ENCODE measurements around the gene RPTOR.
"Not testable (repeated sequence)": the region's sequence is repeated elsewhere in the genome, so short reads cannot be mapped to it uniquely, and the experiment has no call there.

RPTOR gene

GRCh38 chr17:80537386-80537785 is 7.3 kb upstream of the RPTOR start:
- in situ Hi-C loops (cut with HindIII; ENCODE audit: low pct_ligation_motif_present, low pct_unique_long_range_greater_than_20kb, low sequenced_read_pairs); DNase-seq: not testable (repeated sequence)

DNA sequence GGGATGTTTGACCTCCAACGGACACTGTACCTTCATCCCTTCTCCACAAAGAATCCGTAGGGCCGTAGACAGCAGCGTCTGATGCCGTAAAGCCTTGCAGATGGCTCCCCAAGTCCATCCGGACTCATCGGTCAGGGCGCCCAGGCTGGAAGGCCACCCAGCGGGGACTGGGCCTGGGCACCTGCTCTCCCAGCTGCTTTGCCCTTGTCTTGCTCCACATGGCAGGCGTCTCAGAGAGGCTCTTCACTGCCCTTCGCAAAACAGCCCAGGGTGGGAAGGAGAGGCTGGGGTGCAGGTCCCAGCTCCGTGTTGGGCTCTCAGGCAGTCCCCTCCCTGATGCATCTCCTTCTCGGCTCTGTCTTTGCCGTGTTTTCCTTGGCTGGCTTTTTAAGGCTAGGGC is 6.2 kb upstream of the RPTOR start:
- in situ Hi-C loops (cut with HindIII; ENCODE audit: low pct_ligation_motif_present, low pct_unique_long_range_greater_than_20kb, low sequenced_read_pairs), result no loop called here

GRCh38 chr17:80539022-80539641 is 5.5 kb upstream of the RPTOR start:
- in situ Hi-C loops (cut with HindIII; ENCODE audit: low pct_ligation_motif_present, low pct_unique_long_range_greater_than_20kb, low sequenced_read_pairs), result no loop called here
- no peak for DNase-seq

More for the DNA sequence above, 6.2 kb upstream of the RPTOR start:
- DNase-seq, result no peak

- no peak for DNase-seq
- in situ Hi-C loops (cut with HindIII; ENCODE audit: low pct_ligation_motif_present, low pct_unique_long_range_greater_than_20kb, low sequenced_read_pairs), result no loop called here
Measured at GRCh38 chr17:80545499-80545826, 825 bp downstream of the RPTOR start.

GRCh38 chr17:80546267-80546666 is 1.6 kb downstream of the RPTOR start:
- DNase-seq, result no peak
- in situ Hi-C loops (cut with HindIII; ENCODE audit: low pct_ligation_motif_present, low pct_unique_long_range_greater_than_20kb, low sequenced_read_pairs), result no loop called here

- DNase-seq, result no peak
- in situ Hi-C loops (cut with HindIII; ENCODE audit: low pct_ligation_motif_present, low pct_unique_long_range_greater_than_20kb, low sequenced_read_pairs), result no loop called here
Measured at GRCh38 chr17:80552523-80552922, 7.9 kb downstream of the RPTOR start.

DNA sequence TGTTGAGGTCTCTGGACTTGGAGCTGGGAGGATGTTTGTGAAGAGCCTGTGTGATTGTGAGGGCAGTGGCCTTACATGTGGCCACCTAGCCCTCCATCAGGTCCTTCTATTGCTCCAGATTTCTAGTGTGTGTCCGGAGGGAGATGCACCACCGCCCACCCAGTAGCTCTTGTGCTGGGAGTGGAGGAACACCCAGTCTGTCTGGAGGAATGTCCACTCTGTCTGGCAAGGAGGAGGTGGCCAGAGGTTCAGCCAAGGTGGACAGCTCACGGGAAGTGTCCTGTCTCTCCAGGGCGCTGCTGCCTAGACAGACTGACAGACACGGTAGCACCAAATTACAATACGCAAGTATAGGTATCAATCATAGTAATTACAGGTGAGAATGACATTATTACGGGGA is 10.6 kb downstream of the RPTOR start:
- in situ Hi-C loops (cut with HindIII; ENCODE audit: low pct_ligation_motif_present, low pct_unique_long_range_greater_than_20kb, low sequenced_read_pairs), result no loop called here
- DNase-seq, result no peak

DNA sequence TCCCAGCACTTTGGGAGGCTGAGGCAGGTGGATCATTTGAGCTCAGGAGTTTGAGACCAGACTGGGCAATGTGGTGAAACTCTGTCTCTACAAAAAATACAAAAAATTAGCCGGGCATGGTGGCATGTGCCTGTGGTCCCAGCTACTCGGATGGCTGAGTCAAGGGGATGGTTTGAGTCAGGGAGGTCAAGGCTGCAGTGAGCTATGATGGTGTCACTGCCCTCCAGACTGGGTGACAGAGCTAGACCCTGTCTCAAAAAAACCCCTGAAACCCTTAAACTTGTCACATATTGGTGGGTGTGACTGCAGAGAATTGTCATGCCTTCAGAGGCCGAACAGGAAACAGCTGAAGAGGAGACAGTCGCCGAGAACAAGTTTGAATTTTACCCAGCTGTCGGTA is 13.4 kb downstream of the RPTOR start:
- DNase-seq, result no peak

DNA sequence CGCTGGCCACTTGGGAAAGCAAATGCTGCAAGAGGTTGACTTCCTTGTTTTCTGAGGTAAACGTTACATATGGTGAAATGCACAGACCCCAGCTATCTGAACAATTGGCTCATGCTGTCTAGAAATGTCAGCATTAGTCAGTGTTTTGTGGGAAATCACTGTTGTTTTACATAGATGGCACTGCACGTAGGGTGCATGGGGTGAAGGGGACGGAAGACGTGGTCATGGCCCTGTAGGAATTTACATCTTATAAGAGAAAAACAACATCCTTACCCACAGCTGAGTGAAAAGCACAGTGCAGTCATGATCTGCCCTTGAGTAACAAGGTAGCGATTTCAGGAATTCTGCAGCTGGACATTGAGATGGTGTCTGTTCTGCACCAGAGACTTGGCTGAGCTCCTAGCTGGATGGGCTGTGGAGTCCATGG is 15.2 kb downstream of the RPTOR start:
- in situ Hi-C loops (cut with HindIII; ENCODE audit: low pct_ligation_motif_present, low pct_unique_long_range_greater_than_20kb, low sequenced_read_pairs), result no loop called here
- DNase-seq, result peak; percentile 73

More for the DNA sequence above, 13.4 kb downstream of the RPTOR start:
- in situ Hi-C loops (cut with HindIII; ENCODE audit: low pct_ligation_motif_present, low pct_unique_long_range_greater_than_20kb, low sequenced_read_pairs), result no loop called here

GRCh38 chr17:80561541-80562114 is 17.0 kb downstream of the RPTOR start:
- in situ Hi-C loops (cut with HindIII; ENCODE audit: low pct_ligation_motif_present, low pct_unique_long_range_greater_than_20kb, low sequenced_read_pairs), result no loop called here
- DNase-seq, result peak; percentile 32

GRCh38 chr17:80564545-80564944 is 19.9 kb downstream of the RPTOR start:
- DNase-seq, result no peak
- in situ Hi-C loops (cut with HindIII; ENCODE audit: low pct_ligation_motif_present, low pct_unique_long_range_greater_than_20kb, low sequenced_read_pairs), result no loop called here

DNA sequence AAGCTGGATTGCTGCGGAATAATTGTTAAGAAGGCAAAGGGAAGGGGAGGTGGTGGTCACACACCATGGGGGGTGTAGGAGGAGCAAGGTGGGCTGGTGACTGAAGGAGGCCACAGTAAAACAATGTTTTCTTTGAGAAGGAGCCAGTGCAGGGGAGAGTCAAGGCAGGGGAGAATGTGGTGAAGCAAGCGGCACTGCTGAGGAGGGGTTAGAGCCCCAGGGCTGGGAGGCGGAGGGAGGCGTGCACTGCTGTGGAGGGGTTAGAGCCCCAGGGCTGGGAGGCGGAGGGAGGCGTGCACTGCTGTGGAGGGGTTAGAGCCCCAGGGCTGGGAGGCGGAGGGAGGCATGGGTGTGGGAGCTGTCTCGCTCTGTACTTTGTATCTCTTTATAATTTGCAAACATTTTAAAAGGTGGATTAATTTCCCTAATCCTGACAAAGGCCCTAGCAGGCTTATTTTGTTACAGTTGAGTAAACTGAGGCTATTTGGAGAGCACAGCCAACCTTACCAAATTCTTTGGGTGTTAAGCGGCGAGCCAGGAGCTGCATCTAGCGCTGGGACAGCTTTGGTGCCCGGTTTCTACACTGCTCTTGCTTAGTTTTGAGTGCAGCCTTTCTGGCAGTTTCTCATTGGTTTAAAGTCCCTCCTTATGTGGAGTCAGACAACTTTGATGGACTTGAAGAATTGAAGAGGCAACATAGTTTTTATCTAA is 20.9 kb downstream of the RPTOR start:
- no peak for DNase-seq

DNA sequence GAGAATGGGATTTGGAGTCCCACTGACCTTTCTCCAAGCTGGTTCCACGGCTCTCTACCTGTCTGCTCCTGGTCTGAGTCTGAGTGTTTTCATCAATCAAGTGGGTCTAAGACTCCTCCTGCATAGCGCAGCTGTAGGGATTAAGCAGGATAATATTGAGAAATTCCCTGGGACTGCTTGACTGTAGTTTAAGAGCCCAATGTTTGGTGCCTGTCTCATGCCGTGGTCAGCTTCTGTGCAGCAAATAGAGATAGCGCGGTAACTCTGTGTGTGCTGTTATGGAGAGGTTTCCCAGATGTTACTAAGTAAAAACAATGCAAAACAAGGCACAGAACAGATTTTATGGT is 21.4 kb downstream of the RPTOR start:
- in situ Hi-C loops (cut with HindIII; ENCODE audit: low pct_ligation_motif_present, low pct_unique_long_range_greater_than_20kb, low sequenced_read_pairs), result no loop called here
- DNase-seq, result no peak

More for the DNA sequence above, 20.9 kb downstream of the RPTOR start:
- in situ Hi-C loops (cut with HindIII; ENCODE audit: low pct_ligation_motif_present, low pct_unique_long_range_greater_than_20kb, low sequenced_read_pairs), result no loop called here

DNA sequence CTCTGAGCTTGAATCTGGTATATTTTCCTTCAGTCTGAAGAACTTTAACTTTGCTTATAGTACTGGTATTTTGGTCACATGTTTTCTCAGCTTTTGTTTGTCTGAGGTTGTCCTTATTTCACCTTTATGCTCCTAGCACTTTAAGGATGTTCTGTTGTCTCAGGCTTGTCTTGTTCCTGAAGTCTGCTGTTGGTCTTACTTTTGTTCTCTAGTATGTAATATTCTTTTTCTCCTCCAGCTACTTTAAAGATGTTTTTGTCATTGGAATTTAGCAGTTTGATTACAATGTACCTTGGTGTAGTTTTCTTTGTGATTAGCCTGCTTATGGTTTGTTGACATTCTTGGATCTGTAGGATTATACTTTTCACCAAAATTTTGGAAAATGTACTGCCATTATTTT is 23.6 kb downstream of the RPTOR start:
- in situ Hi-C loops (cut with HindIII; ENCODE audit: low pct_ligation_motif_present, low pct_unique_long_range_greater_than_20kb, low sequenced_read_pairs), result no loop called here
- DNase-seq, result no peak

- no peak for DNase-seq
- in situ Hi-C loops (cut with HindIII; ENCODE audit: low pct_ligation_motif_present, low pct_unique_long_range_greater_than_20kb, low sequenced_read_pairs), result no loop called here
Measured at GRCh38 chr17:80569924-80570323, 25.3 kb downstream of the RPTOR start.

DNA sequence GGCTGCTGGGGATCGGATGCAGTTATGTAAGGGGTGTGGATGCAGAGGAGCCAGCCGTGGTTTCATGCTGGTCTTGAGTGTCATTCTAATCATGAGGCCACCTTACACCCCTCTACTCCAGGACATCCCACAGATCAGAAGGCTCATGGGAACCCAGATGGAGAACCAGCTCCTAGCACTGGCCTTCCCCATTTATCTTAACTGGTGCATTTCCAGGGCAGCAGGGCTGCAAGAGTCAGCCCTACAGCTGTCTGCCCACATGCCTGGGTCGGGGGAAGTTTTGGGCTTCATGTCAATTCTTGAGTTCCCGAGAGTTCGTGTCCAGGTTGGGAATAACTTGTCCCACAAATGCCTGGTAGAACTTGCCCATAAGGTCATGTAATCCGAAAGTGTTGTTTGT is 29.1 kb downstream of the RPTOR start:
- in situ Hi-C loops (cut with HindIII; ENCODE audit: low pct_ligation_motif_present, low pct_unique_long_range_greater_than_20kb, low sequenced_read_pairs), result no loop called here

DNA sequence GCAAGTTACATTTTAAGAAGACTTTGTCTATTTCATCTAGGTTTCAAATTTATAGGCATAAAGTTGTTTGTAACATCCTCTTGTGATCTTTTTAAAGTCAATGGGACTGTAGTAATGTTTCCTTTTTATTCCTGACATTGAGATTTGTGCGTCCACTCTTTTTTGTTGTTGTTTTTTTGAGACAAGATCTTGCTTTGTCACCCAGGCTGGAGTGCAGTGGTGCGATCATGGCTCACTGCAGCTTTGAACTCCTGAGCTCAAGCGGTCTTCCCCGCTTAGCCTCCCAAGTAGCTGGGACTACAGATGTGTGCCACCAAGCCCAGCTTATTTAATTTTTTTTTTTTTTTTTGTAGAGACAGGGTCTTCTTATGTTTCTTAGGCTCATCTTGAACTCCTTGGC is 29.9 kb downstream of the RPTOR start:
- in situ Hi-C loops (cut with HindIII; ENCODE audit: low pct_ligation_motif_present, low pct_unique_long_range_greater_than_20kb, low sequenced_read_pairs), result no loop called here
- DNase-seq, result no peak

More for the DNA sequence above, 29.1 kb downstream of the RPTOR start:
- DNase-seq, result no peak

DNA sequence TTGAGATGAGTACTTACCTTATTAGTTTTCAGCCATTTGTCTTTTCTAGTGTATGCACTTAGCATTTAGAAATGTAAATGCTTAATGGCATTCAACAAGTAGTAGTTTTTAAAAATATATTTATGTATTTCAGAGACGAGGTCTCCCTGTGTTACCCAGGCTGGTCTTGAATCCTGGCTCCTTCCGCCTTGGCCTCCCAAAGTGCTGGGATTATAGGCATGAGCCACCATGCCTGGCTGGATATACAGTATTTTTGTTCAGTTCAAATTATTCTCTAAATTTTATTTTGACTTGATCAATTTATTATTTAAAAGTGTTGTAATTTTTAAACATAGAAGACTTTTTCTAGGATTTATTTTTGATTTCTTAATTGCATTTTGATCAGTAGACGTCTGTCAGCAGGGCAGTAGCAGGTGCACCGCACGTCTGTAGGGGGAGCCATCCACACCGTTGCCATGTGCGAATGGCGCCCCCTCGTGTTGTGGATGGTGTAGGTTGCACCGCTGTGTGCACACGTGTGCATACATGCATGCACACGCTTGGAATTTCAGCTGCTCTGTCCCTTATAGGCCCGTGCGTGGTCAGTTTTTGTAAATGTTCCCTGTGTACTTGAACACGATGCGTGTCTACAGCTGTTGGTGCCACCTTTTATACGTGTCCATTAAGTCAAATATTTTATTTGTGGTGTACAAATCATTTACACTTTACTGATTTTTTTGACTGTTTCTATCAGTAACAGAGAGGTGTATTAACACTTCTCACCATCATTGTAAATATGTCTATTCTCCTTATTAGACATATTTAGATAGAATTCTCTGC is 30.6 kb downstream of the RPTOR start:
- in situ Hi-C loops (cut with HindIII; ENCODE audit: low pct_ligation_motif_present, low pct_unique_long_range_greater_than_20kb, low sequenced_read_pairs), result no loop called here
- DNase-seq, result peak; percentile 92

GRCh38 chr17:80577876-80578570 is 33.4 kb downstream of the RPTOR start:
- DNase-seq, result no peak
- in situ Hi-C loops (cut with HindIII; ENCODE audit: low pct_ligation_motif_present, low pct_unique_long_range_greater_than_20kb, low sequenced_read_pairs), result no loop called here

All from ACHN (cell line).